CD14-positive monocyte (primary cell): ENCODE results near the gene CGREF1. TPM values are rescaled to one million over a fixed set of nuclear protein-coding genes. Genes with fewer than 3 reads are reported as not detected.

Experiments used
- DNase-seq, 3 donors: peaks; one replicate each; pipeline ENCODE4 v3.0.0-alpha.2; 2011 to 2022
- H2AFZ ChIP-seq: 2 replicates; pipeline ENCODE4 v1.6.0; 2012; ENCODE audit warnings: mild to moderate bottlenecking, low read depth, low read length, inconsistent platforms; ENCODE audit not compliant: insufficient read depth, poor library complexity, severe bottlenecking
- H3K27ac ChIP-seq, 2 donors: 1 replicate in 1 of 2; 2 replicates in 1 of 2; pipeline ENCODE4 v1.5.1; 2012 to 2013; ENCODE audit warnings: low read length in 2 of 2, control low read depth in 1 of 2, inconsistent platforms in 1 of 2, low read depth in 1 of 2, mild to moderate bottlenecking in 1 of 2
- H3K27me3 ChIP-seq, 2 donors: one replicate each; pipeline versions ENCODE4 v1.6.0 to v1.6.1; 2011 to 2013; ENCODE audit warnings: low read length in 2 of 2; ENCODE audit not compliant: control insufficient read depth in 2 of 2, insufficient read depth in 2 of 2
- H3K36me3 ChIP-seq, 2 donors: replicated peaks in 1 of 2; 1 replicate in 1 of 2; 2 replicates in 1 of 2; pipeline versions ENCODE4 v1.5.1 to v1.6.1; 2012 to 2013; ENCODE audit warnings: low read length in 2 of 2, control low read depth in 1 of 2, inconsistent platforms in 1 of 2, mild to moderate bottlenecking in 1 of 2; ENCODE audit not compliant: insufficient read depth in 2 of 2, control insufficient read depth in 1 of 2
- H3K4me1 ChIP-seq, 2 donors: 1 replicate in 1 of 2; 2 replicates in 1 of 2; pipeline versions ENCODE4 v1.5.1 to v1.6.1; 2012 to 2013; ENCODE audit warnings: low read length in 2 of 2, control low read depth in 1 of 2, inconsistent platforms in 1 of 2, mild to moderate bottlenecking in 1 of 2, moderate library complexity in 1 of 2; ENCODE audit not compliant: insufficient read depth in 2 of 2, control insufficient read depth in 1 of 2
- H3K4me2 ChIP-seq: replicated peaks from 2 replicates; pipeline ENCODE3; 2012; ENCODE audit warnings: low read length, moderate library complexity, mild to moderate bottlenecking; ENCODE audit not compliant: poor library complexity, severe bottlenecking; ENCODE audit errors: extremely low read depth
- H3K4me3 ChIP-seq, 3 experiments: fragments of 200-600 bp in 1 of 3; sonication (generic) in 1 of 3; replicated peaks in 1 of 3; 1 replicate in 2 of 3; 2 replicates in 1 of 3; pipeline ENCODE4 v1.5.1; 2011 to 2013; ENCODE audit warnings: low read length in 3 of 3, mild to moderate bottlenecking in 3 of 3, control low read depth in 2 of 3, low read depth in 2 of 3, inconsistent platforms in 1 of 3, moderate library complexity in 1 of 3
- H3K79me2 ChIP-seq: 2 replicates; pipeline ENCODE4 v1.6.0; 2012; ENCODE audit warnings: mild to moderate bottlenecking, control low read depth, inconsistent platforms, low read length, moderate library complexity; ENCODE audit not compliant: insufficient read depth
- H3K9ac ChIP-seq: 2 replicates; pipeline ENCODE4 v1.6.0; 2017; ENCODE audit warnings: low read length, mild to moderate bottlenecking; ENCODE audit not compliant: insufficient read depth, poor library complexity, severe bottlenecking
- H3K9me3 ChIP-seq, 2 donors: replicated peaks in 1 of 2; 1 replicate in 1 of 2; 2 replicates in 1 of 2; pipeline versions ENCODE4 v1.5.1 to v1.6.1; 2012 to 2013; ENCODE audit warnings: low read length in 2 of 2, control low read depth in 1 of 2; ENCODE audit not compliant: control insufficient read depth in 1 of 2, insufficient read depth in 1 of 2
- H4K20me1 ChIP-seq: 2 replicates; pipeline ENCODE4 v1.6.0; 2012; ENCODE audit warnings: mild to moderate bottlenecking, low read length, control low read depth, moderate library complexity; ENCODE audit not compliant: insufficient read depth
- H3K27ac Mint-ChIP-seq, 7 donors: one replicate each; pipeline ENCODE4 v1.8.0; 2020; ENCODE audit warnings: mild to moderate bottlenecking in 7 of 7, mixed read lengths in 7 of 7, moderate library complexity in 6 of 7, inconsistent platforms in 2 of 7
- H3K27me3 Mint-ChIP-seq, 3 donors: one replicate each; pipeline ENCODE4 v1.8.0; 2021 to 2022; ENCODE audit warnings: low read depth in 3 of 3, mild to moderate bottlenecking in 3 of 3, mixed read lengths in 3 of 3, moderate library complexity in 3 of 3, inconsistent platforms in 1 of 3
- H3K36me3 Mint-ChIP-seq, 2 donors: one replicate each; pipeline ENCODE4 v1.8.0; 2020; ENCODE audit warnings: mixed read lengths in 2 of 2, inconsistent platforms in 1 of 2, mild to moderate bottlenecking in 1 of 2
- H3K4me1 Mint-ChIP-seq: one replicate; pipeline ENCODE4 v1.8.0; 2020; ENCODE audit warnings: mild to moderate bottlenecking, mixed read lengths
- H3K4me3 Mint-ChIP-seq, 2 donors: one replicate each; pipeline ENCODE4 v1.8.0; 2020; ENCODE audit warnings: mild to moderate bottlenecking in 2 of 2, mixed read lengths in 2 of 2, moderate library complexity in 1 of 2
- H3K9me3 Mint-ChIP-seq, 7 donors: one replicate each; pipeline ENCODE4 v1.8.0; 2020 to 2022; ENCODE audit warnings: mixed read lengths in 7 of 7, mild to moderate bottlenecking in 6 of 7, moderate library complexity in 6 of 7, inconsistent platforms in 2 of 7
- WGBS: methylation state at CpG from one replicate; pipeline ENCODE4 v1.1.5; 2013; ENCODE audit warnings: missing lambda C conversion rate; ENCODE audit not compliant: insufficient coverage; 5-methylcytosine and 5-hydroxymethylcytosine counted together
- intact Hi-C, 2 donors: fragments of 100-400 bp; cut with micrococcal nuclease; formaldehyde crosslinking; loops; one replicate each; pipeline versions ENCODE4 v1.15.0 to v1.15.1; 2023
- polyA plus RNA-seq, 3 donors: library from polyadenylated mRNA; depleted of rRNA in 1 of 3; unstranded in 2 of 3; stranded (reverse) in 1 of 3; fragments of 300-500 nt in 2 of 3; fragments of >200 nt in 1 of 3; fragmentation: Illumina TruSeq in 2 of 3; gene quantifications; 1 replicate in 2 of 3; 2 replicates in 1 of 3; pipeline ENCODE4 v1.2.3, GENCODE V29; 2012 to 2021
- TF ChIP-seq, protein P1 (sequence below): fragments of 200-600 bp; IDR thresholded peaks from one replicate; pipeline ENCODE4 v1.8.0; 2022; ENCODE audit warnings: antibody characterized with exemption, mild to moderate bottlenecking

CGREF1 gene
- polyA plus RNA-seq, 3 donors = not detected

GRCh38 chr2:27099334-27099955 lies 19.5 kb downstream of the CGREF1 start:
- 98% methylated on average over 7 of the region's 19 CpGs for WGBS
- H3K4me2 ChIP-seq = no peak overlapping the region
- no peaks in the 10 kb centered on the region for H3K27me3 ChIP-seq
- H3K79me2 ChIP-seq = no peaks in the 10 kb centered on the region
- no peak overlapping the region for H3K27ac ChIP-seq
- TF ChIP-seq, protein P1, sequence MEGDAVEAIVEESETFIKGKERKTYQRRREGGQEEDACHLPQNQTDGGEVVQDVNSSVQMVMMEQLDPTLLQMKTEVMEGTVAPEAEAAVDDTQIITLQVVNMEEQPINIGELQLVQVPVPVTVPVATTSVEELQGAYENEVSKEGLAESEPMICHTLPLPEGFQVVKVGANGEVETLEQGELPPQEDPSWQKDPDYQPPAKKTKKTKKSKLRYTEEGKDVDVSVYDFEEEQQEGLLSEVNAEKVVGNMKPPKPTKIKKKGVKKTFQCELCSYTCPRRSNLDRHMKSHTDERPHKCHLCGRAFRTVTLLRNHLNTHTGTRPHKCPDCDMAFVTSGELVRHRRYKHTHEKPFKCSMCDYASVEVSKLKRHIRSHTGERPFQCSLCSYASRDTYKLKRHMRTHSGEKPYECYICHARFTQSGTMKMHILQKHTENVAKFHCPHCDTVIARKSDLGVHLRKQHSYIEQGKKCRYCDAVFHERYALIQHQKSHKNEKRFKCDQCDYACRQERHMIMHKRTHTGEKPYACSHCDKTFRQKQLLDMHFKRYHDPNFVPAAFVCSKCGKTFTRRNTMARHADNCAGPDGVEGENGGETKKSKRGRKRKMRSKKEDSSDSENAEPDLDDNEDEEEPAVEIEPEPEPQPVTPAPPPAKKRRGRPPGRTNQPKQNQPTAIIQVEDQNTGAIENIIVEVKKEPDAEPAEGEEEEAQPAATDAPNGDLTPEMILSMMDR = no peak
- H3K9me3 ChIP-seq = no peaks in the 10 kb centered on the region
- Mint-ChIP-seq H3K4me3 (no peak overlapping the region), H3K36me3 (no peaks in the 10 kb centered on the region), H3K27ac (no peak overlapping the region), H3K4me1 (peaks cover 21% of the 10 kb centered on the region), H3K27me3 (peaks cover 0 to 5% (median 1%) of the 10 kb centered on the region in 3 donors), H3K9me3 (no peaks in the 10 kb centered on the region)
- H4K20me1 ChIP-seq = no peaks in the 10 kb centered on the region
- peaks cover 23 to 24% of the 10 kb centered on the region in 2 donors for H3K4me1 ChIP-seq
- no peak overlapping the region for H3K4me3 ChIP-seq
- intact Hi-C loops = loop anchor here (2.0 to 5.0 kb wide), 5 partner anchors 33 to 203 kb away; partner anchors contain the start of genes PREB (in 2 of the 2), ATRAID (in 1 of the 2), SLC5A6 (in 1 of the 2) and TRIM54 (in 1 of the 2)
- no peak for DNase-seq
- H3K36me3 ChIP-seq = no peaks in the 10 kb centered on the region
- H2AFZ ChIP-seq = no peak overlapping the region
- no peak overlapping the region for H3K9ac ChIP-seq

- no peak overlapping the region for H3K4me3 Mint-ChIP-seq
- Histone ChIP-seq H3K4me3 (no peak overlapping the region), H3K27ac (peak overlapping the region; percentile 21 to 77), H3K27me3 (no peaks in the 10 kb centered on the region), H3K4me1 (peaks cover 23 to 24% of the 10 kb centered on the region in 2 donors), H3K4me2 (peak overlapping the region; percentile 87), H3K79me2 (no peaks in the 10 kb centered on the region), H4K20me1 (no peaks in the 10 kb centered on the region), H3K36me3 (no peaks in the 10 kb centered on the region), H3K9ac (no peak overlapping the region), H2AFZ (peak overlapping the region; percentile 97), H3K9me3 (no peaks in the 10 kb centered on the region)
- 97% methylated on average over 9 of the region's 14 CpGs for WGBS
- no peaks in the 10 kb centered on the region for H3K36me3 Mint-ChIP-seq
- H3K27ac Mint-ChIP-seq = peak overlapping the region; percentile 14 to 96 (median 88)
- no peaks in the 10 kb centered on the region for H3K9me3 Mint-ChIP-seq
- no peak for DNase-seq
- peaks cover 21% of the 10 kb centered on the region for H3K4me1 Mint-ChIP-seq
- TF ChIP-seq, protein P1 = no peak
- intact Hi-C loops = loop anchor here (5.0 kb wide), 4 partner anchors 35 to 205 kb away; partner anchors contain the start of genes PREB (in 2 of the 2), ATRAID (in 1 of the 2), SLC5A6 (in 1 of the 2) and TRIM54 (in 1 of the 2)
- peaks cover 0 to 3% (median 3%) of the 10 kb centered on the region in 3 donors for H3K27me3 Mint-ChIP-seq
Measured at GRCh38 chr2:27097341-27097740, 21.6 kb downstream of the CGREF1 start.
